C4-2B (cell line): ENCODE measurements around the gene TBC1D10A.
"Not testable (repeated sequence)": the region's sequence is repeated elsewhere in the genome, so short reads cannot be mapped to it uniquely, and the experiment has no call there.

Source experiments
- H3K27ac ChIP-seq: fragments of 450-650 bp; 2 replicates; pipeline ENCODE4 v1.5.1; 2017
- CTCF ChIP-seq: fragments of 450-650 bp; conservative IDR thresholded peaks from 2 replicates; pipeline ENCODE4 v1.5.1; 2017; ENCODE audit warnings: mild to moderate bottlenecking
- ZFX ChIP-seq: fragments of 450-650 bp; IDR thresholded peaks from 2 replicates; pipeline ENCODE4 v1.6.1; 2017

Gene TBC1D10A

GRCh38 chr22:30344447-30345200, 17.9 kb upstream of the TBC1D10A start:
- TF ChIP-seq CTCF (no peak), ZFX (no peak)

DNA sequence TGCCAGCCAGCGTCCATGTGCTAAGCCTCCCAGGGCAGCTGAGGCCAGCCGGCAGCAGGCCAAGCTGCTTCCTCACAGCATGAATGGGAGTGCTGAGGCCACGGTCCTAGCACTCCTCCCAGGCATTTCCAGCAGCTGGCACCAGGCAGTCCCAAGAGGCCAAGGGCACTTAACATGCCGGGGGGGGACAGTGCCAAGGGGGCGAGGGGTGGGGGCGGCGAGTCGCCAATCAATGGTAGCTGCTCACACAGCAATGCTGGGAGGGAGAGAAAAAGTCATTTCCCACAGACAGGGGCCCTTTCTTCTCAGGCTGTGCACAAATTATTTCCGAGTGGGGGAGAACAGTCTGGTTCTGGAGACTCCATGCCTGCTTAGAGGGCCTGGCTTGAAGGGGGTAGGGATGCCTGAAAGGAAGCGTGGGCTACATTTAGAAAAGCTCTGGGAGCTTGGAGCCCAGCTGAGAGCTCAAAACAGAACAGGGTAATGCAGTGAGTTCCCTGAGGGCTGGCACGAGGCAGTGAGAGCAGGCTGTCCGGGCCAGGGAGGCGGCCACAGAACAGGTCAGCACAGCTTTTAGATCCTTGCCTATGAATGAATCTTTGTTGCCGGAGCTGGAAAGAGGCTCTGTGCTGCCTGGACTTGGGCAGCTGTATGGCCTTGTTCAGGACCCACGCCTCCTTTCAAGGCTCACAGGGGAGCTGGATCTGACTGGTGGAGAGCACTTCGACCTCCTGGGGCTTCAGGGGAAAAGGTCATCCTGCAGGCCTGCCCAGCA, 14.4 kb upstream of the TBC1D10A start:
- no peak overlapping the region for H3K27ac ChIP-seq
- TF ChIP-seq ZFX (no peak), CTCF (no peak)

More at GRCh38 chr22:30344447-30345200, 17.9 kb upstream of the TBC1D10A start:
- H3K27ac ChIP-seq = no peak overlapping the region

- no peak overlapping the region for H3K27ac ChIP-seq
- no peak for TF ChIP-seq ZFX
- TF ChIP-seq CTCF = no peak
These were observed 12.1 kb upstream of the TBC1D10A start for GRCh38 chr22:30338802-30339201.

DNA sequence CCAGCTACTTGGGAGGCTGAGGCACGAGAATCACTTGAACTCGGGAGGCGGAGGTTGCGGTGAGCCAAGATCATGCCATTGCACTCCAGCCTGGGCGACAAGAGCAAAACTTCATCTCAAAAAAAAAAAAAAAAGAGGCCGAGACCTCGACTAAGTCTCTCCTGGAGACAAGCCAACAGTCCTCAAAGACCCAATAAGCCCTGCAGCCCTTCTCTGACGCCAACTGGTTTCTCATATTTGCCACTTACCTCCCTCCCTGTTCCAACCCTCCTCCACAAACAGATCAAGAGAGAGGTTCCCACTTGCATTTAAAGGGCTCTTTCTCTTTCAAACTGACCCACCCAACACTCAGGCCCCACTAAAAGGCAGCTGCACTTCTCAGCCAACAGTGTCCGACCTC, 11.6 kb upstream of the TBC1D10A start:
- H3K27ac ChIP-seq = not testable (repeated sequence)

DNA sequence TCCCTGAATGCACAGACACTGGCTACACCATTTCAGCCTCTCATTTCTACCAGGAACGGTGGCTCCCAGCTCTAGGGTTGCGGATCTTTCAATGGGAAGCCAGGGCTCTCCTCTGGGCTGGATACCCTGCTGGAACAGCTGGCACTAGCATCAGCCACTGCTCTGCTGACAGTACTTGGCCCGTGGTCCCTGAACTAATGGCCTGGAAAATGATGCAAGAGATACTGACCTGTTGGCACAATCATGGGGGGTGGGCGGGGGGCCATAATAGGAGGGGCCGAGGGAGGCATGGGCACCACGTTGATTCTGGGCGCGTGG, 10.7 kb upstream of the TBC1D10A start:
- no peak overlapping the region for H3K27ac ChIP-seq
- TF ChIP-seq CTCF (no peak), ZFX (no peak)

- no peak overlapping the region for H3K27ac ChIP-seq
- TF ChIP-seq ZFX (no peak), CTCF (no peak)
These were observed 10.2 kb upstream of the TBC1D10A start for GRCh38 chr22:30336752-30337460.

DNA sequence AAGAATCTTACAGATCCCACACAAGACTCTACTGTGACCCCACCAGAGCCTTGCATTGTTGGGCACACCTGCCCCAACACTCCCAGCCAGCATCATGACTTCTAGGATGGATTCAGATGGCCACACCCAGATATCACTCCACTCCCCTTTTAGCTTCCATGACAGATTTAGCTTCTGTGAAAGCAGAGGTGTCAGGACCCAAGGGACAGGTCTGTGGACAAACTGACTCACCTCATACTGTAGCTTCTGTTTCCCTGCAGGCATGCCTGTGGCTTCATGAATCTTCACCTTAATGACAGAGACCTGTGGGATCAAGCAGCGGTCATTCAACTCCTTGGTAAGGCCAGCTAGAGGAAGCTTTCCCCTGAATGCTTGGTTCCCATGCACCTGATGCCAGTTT, 8.5 kb upstream of the TBC1D10A start:
- no peak overlapping the region for H3K27ac ChIP-seq
- TF ChIP-seq ZFX = no peak
- TF ChIP-seq CTCF = no peak
